ENCODE data around the gene MOB1B.

The MOB1B gene

DNA sequence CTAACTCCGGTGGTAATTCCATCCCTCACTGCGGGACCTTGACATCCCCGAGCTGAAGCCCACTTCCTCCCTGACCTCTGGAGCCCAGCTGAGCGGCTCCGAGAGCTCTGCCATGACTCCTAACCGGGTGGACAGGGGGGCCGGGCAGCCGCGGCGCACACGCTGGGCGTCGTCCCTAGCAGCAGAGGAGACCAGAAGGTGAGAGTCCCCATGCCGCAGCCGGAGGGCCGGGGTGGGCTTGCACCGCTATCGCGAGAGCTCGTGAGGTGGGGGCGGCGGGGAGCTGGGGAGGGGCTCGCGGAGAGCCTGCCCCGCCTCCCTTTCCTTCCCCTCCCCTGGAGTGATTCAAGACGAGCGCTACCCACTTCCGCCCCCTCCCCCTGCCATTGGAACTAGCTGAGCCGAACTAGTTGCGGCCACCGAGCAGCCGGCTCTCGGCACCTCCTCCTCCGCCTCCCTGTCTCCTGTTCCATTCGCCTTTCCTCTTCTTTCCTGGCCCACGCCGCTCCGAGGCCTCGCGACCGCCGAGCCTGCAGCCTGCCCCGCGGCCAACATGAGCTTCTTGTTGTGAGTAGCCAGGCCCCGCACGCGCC lies at the start of gene MOB1B:
MOB1B (plus strand) TSS at position 386 of the 593 bp plus-strand sequence; CDS start at position 554, 168 bp downstream.
- TF ChIP-seq, protein P1, sequence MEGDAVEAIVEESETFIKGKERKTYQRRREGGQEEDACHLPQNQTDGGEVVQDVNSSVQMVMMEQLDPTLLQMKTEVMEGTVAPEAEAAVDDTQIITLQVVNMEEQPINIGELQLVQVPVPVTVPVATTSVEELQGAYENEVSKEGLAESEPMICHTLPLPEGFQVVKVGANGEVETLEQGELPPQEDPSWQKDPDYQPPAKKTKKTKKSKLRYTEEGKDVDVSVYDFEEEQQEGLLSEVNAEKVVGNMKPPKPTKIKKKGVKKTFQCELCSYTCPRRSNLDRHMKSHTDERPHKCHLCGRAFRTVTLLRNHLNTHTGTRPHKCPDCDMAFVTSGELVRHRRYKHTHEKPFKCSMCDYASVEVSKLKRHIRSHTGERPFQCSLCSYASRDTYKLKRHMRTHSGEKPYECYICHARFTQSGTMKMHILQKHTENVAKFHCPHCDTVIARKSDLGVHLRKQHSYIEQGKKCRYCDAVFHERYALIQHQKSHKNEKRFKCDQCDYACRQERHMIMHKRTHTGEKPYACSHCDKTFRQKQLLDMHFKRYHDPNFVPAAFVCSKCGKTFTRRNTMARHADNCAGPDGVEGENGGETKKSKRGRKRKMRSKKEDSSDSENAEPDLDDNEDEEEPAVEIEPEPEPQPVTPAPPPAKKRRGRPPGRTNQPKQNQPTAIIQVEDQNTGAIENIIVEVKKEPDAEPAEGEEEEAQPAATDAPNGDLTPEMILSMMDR (conservative IDR thresholded peaks at IDR 0.05; ENCODE audit: low read depth, low read length), result peak; percentile 41
- DNase-seq (ENCODE audit: low read depth), result no peak
- H3K4me3 ChIP-seq (ENCODE audit: low read length), result peak within 1 kb of the TSS; percentile 89

DNA sequence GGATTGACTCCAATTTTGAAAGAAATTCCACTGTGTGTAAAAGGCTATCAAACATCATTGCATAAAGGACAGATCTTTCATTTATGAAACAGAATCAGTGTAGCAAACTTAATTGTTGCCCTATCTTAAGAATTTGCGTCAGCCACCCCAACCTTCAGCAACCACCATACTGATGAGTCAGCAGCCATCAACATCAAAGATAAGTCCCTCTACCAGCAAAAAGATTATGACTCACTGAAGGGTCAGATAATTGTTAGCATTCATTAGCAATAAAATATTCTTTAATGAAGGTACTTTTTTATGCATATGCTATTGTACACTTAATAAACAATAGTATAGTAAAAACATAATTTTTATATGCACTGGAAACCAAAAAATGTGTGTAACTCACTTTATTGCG lies 46.7 kb upstream of the MOB1B start:
- no peak for DNase-seq (ENCODE audit: low read depth)
- TF ChIP-seq, protein P1 (conservative IDR thresholded peaks at IDR 0.05; ENCODE audit: low read depth, low read length), result no peak

DNA sequence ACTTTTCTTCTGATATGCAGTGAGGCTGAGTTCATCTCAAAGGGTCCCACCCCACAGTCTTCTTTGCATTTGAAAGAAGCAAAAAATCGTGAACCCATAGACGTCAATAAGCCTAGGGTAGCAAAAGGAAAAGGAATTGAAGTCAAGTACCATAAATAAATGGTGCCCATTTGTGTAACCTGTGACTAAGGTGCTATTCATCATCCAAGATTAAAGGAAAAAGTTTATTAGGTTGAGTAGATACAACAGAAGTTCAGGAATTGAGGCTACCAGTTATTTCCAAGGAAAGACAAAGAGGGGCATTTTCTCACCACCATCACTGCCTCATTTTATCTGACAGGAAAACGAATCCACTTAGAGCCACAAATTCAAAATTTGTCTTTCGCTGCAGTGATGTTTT lies 43.7 kb upstream of the MOB1B start:
- DNase-seq (ENCODE audit: low read depth), result no peak
- TF ChIP-seq, protein P1 (conservative IDR thresholded peaks at IDR 0.05; ENCODE audit: low read depth, low read length), result no peak
- no peak overlapping the region for H3K4me3 ChIP-seq (ENCODE audit: low read length)

More for the DNA sequence above, 46.7 kb upstream of the MOB1B start:
- no peak overlapping the region for H3K4me3 ChIP-seq (ENCODE audit: low read length)

DNA sequence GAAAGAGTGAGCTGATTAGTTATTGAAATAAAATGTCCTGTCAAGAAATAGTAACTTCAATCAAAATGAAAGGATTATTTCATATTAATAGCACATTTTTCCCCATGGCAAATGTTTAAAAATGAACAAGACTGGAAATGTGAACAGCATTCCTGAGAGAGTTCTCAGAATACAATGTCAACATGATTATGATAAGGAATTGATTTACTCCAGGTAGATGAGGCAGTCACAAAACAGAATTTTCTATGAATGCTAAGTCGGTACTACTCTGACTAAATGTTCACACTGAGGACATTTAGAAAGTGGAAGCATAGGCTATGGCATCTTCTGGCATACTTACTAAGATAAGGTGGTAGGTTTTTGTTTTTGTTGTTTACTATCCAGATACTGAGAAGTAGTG lies 43.1 kb upstream of the MOB1B start:
- H3K4me3 ChIP-seq (ENCODE audit: low read length), result no peak overlapping the region
- TF ChIP-seq, protein P1 (conservative IDR thresholded peaks at IDR 0.05; ENCODE audit: low read depth, low read length), result no peak
- no peak for DNase-seq (ENCODE audit: low read depth)

DNA sequence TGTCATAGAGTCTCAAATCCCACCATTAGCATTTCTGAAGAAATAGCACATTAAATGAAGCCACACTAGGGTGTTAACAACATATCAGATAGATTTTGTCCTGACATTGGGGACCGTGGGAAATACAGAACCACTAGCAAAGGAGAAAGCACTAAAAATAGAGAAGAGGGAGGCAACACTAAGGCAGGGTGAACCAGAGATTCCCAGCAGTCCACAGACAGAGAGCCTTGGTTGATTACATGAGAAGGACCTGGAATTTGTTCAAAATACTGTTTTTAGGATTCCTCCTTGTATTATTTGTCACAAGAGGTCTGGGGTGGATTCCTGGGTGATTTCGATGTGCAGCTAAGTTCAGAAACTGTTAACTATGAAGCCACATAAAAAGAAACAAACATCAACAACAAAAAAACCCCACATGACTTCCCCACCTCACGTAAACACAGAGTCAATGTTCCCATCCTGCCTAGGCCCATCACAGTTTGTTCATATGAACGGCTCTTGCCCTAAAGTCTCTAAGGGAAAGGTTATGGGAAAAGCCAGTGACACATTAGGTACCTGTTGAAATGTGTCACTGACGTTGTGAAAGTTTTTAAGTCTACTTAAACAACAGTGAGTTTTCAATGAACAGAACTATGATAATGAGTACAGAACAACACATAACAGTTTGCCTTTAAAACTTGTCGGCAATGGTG lies 38.9 kb upstream of the MOB1B start:
- no peak overlapping the region for H3K4me3 ChIP-seq (ENCODE audit: low read length)
- TF ChIP-seq, protein P1 (conservative IDR thresholded peaks at IDR 0.05; ENCODE audit: low read depth, low read length), result no peak
- DNase-seq (ENCODE audit: low read depth), result no peak

DNA sequence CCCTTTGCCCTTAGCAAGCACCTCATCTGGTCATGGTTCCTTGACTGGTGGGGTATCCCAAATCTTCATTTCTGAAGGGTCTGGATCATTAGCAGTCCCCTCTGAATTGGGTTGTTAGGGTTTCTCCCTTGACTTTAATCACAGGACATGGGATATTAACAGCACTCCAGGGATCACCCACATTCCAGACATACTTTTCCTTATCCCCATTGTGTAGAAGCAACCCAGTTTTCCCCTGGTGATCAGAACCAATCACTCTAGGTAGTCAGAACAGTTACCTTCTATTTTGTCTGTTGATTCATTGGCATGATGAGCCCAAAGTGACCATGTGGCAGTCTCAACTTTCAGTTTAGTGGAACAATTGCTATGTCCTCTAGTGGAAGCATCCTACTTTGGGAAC lies 33.4 kb upstream of the MOB1B start:
- H3K4me3 ChIP-seq (ENCODE audit: low read length), result no peak overlapping the region
- DNase-seq (ENCODE audit: low read depth), result no peak
- TF ChIP-seq, protein P1 (conservative IDR thresholded peaks at IDR 0.05; ENCODE audit: low read depth, low read length), result no peak

DNA sequence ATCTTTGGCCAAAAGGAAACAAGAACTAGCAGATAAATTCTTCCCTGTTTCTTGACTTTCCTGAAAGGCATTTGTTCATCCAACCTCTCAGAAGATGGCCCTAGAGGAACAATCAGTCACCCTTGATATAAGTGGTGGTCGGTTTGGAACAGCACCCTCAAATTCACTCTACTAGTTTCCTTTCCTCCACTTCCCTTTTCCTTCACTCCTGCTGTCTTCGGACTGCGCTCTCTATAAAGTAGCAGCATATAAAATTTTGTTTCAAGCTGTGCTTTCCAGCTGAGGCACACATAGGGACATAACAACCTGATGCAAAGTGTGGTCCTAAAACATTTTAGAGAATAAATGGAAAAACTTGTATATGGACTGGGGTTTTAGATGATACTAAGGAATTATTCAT lies 29.0 kb upstream of the MOB1B start:
- TF ChIP-seq, protein P1 (conservative IDR thresholded peaks at IDR 0.05; ENCODE audit: low read depth, low read length), result no peak
- DNase-seq (ENCODE audit: low read depth), result no peak

More for the DNA sequence above, 29.0 kb upstream of the MOB1B start:
- no peak overlapping the region for H3K4me3 ChIP-seq (ENCODE audit: low read length)
